KMS-11 (cell line): ENCODE data around the gene GULP1.

Experiments
- H2AFZ ChIP-seq: fragments of 200-600 bp; sonication (generic); 2 replicates; pipeline ENCODE4 v1.6.1; 2016; ENCODE audit warnings: antibody characterized with exemption, mixed run types, low read depth
- H3K27ac ChIP-seq: fragments of 200-600 bp; sonication (generic); 2 replicates; pipeline ENCODE4 v1.6.1; 2016; ENCODE audit warnings: mild to moderate bottlenecking, mixed run types
- H3K27me3 ChIP-seq: fragments of 200-600 bp; sonication (generic); 2 replicates; pipeline ENCODE4 v1.6.1; 2017; ENCODE audit warnings: mild to moderate bottlenecking, low read depth, mixed run types, moderate library complexity; ENCODE audit not compliant: insufficient read depth
- H3K36me3 ChIP-seq: fragments of 200-600 bp; sonication (generic); 2 replicates; pipeline ENCODE4 v1.6.1; 2017; ENCODE audit warnings: mild to moderate bottlenecking, mixed run types; ENCODE audit not compliant: insufficient read depth
- H3K4me1 ChIP-seq: fragments of 200-600 bp; sonication (generic); 2 replicates; pipeline ENCODE4 v1.6.1; 2016; ENCODE audit warnings: mild to moderate bottlenecking, low read depth, mixed run types; ENCODE audit not compliant: poor library complexity, severe bottlenecking
- H3K4me2 ChIP-seq: fragments of 200-600 bp; sonication (generic); 2 replicates; pipeline ENCODE4 v1.7.0; 2016; ENCODE audit warnings: mild to moderate bottlenecking, mixed run types
- H3K4me3 ChIP-seq: fragments of 200-600 bp; sonication (generic); IDR thresholded peaks from 2 replicates; pipeline ENCODE4 v1.6.1; 2017; ENCODE audit warnings: low read depth, low read length, mixed read lengths; ENCODE audit not compliant: insufficient read depth
- H3K79me2 ChIP-seq: fragments of 200-600 bp; sonication (generic); 2 replicates; pipeline ENCODE4 v1.6.1; 2016; ENCODE audit warnings: low read depth, mixed run types; ENCODE audit not compliant: insufficient read depth
- H3K9ac ChIP-seq: fragments of 200-600 bp; sonication (generic); 2 replicates; pipeline ENCODE4 v1.6.1; 2016; ENCODE audit warnings: mild to moderate bottlenecking, mixed run types
- H4K20me1 ChIP-seq: fragments of 200-600 bp; sonication (generic); 2 replicates; pipeline ENCODE4 v1.6.1; 2016; ENCODE audit warnings: mild to moderate bottlenecking, mixed run types; ENCODE audit not compliant: insufficient read depth
- TF ChIP-seq, protein P1 (sequence below): fragments of 200-600 bp; sonication (generic); conservative IDR thresholded peaks from 2 replicates; pipeline ENCODE4 v1.6.1; 2017; ENCODE audit warnings: low read depth, mild to moderate bottlenecking, antibody characterized with exemption, low read length, moderate library complexity, mixed read lengths

GULP1 gene

DNA sequence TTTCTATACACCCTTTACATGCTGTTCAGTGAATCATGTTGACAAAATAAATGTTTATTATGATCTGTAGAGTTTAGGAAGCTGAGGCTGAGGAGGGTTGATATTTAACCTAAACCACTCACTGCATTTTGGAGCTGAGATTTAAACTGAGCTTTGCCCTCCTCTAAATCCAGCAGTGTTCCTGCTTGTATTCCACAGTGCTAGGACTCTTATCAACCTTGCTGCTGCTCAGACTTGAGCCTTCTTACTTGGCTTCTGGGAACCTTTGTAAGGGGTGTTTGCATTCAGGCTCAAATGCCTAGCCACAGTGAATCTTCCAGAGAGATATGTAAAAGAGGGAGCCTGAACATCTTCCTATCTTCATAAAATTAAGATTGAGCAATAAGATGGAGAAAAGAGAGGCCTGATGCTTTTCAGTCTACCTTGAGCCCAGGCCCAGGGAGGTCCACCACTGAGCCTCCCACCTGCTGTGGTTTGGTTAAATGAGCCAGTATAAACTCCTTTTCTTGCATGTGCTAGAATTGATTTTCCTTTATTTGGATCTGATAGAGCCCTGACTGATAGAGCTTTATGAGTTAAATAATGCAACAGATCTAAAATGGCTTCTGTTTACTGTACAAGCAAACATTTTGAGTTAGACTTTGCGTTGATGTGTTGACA lies 149.7 kb downstream of the GULP1 start:
- no peak overlapping the region for H3K4me2 ChIP-seq
- H3K4me3 ChIP-seq: no peak overlapping the region

DNA sequence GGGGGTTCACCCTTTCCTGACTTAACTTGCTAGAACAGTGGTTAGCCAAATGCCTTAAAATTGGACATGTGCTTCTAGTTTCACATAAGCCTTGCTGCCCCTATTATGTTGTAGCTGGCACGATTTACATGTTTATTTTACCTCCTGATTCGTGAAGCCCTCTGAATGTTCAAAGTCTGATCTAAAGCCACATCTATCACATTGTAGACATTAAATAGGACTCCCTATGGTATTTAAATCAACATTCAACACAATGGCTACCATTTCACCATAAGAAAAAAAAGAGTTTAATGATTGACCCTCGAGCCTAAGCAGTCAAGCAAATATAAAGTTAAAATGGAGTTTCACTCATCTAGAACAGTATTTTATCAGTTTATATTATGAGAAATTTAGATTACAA lies 151.5 kb downstream of the GULP1 start:
- Histone ChIP-seq H4K20me1 (no peaks in the 10 kb centered on the region), H2AFZ (no peak overlapping the region), H3K9ac (no peak overlapping the region), H3K79me2 (no peaks in the 10 kb centered on the region), H3K36me3 (no peaks in the 10 kb centered on the region), H3K27ac (no peak overlapping the region), H3K4me2 (no peak overlapping the region), H3K4me3 (no peak overlapping the region), H3K4me1 (no peaks in the 10 kb centered on the region), H3K27me3 (no peaks in the 10 kb centered on the region)
- TF ChIP-seq, protein P1, sequence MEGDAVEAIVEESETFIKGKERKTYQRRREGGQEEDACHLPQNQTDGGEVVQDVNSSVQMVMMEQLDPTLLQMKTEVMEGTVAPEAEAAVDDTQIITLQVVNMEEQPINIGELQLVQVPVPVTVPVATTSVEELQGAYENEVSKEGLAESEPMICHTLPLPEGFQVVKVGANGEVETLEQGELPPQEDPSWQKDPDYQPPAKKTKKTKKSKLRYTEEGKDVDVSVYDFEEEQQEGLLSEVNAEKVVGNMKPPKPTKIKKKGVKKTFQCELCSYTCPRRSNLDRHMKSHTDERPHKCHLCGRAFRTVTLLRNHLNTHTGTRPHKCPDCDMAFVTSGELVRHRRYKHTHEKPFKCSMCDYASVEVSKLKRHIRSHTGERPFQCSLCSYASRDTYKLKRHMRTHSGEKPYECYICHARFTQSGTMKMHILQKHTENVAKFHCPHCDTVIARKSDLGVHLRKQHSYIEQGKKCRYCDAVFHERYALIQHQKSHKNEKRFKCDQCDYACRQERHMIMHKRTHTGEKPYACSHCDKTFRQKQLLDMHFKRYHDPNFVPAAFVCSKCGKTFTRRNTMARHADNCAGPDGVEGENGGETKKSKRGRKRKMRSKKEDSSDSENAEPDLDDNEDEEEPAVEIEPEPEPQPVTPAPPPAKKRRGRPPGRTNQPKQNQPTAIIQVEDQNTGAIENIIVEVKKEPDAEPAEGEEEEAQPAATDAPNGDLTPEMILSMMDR: no peak

More for the DNA sequence above, 149.7 kb downstream of the GULP1 start:
- TF ChIP-seq, protein P1: no peak
- Histone ChIP-seq H3K27me3 (no peaks in the 10 kb centered on the region), H3K9ac (no peak overlapping the region), H3K36me3 (no peaks in the 10 kb centered on the region), H3K27ac (no peak overlapping the region), H3K4me1 (no peaks in the 10 kb centered on the region), H4K20me1 (no peaks in the 10 kb centered on the region), H2AFZ (no peak overlapping the region), H3K79me2 (no peaks in the 10 kb centered on the region)

DNA sequence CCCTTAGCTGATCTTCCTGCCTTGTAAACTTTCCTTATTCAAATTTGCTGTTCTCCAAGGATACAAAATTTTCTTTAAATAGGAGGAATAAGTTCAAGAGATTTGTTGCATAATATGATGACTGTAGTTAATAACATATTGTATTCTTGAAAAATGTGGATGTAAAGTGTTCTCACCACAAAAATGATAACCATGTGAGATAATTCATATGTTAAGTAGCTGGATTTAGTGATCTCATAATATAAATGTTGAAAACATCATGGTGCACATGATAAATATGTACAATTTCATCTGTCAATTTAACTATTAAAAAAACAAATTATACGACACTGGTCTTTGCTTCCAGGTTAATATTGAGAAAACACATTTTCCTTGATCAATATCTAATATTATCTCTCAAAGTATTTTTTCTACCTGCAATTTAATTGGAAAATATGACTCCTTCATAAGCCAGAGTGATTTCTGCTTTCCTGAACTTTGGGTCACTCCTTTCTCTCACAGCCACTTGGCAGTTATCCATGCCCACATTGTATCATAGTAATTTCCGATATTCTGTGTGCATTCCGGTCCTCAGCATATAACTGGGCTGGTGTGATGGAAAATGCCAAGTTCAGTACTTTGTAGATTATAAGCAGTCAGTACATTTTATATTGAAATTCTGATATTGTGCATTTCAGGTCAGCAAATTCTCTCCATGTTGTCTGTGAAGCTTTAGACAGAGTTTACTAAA lies 152.6 kb downstream of the GULP1 start:
- Histone ChIP-seq H4K20me1 (no peaks in the 10 kb centered on the region), H3K36me3 (no peaks in the 10 kb centered on the region), H3K79me2 (no peaks in the 10 kb centered on the region), H3K9ac (no peak overlapping the region), H3K4me3 (no peak overlapping the region), H2AFZ (no peak overlapping the region), H3K27ac (no peak overlapping the region), H3K4me1 (no peaks in the 10 kb centered on the region), H3K27me3 (no peaks in the 10 kb centered on the region), H3K4me2 (no peak overlapping the region)
- TF ChIP-seq, protein P1: no peak

DNA sequence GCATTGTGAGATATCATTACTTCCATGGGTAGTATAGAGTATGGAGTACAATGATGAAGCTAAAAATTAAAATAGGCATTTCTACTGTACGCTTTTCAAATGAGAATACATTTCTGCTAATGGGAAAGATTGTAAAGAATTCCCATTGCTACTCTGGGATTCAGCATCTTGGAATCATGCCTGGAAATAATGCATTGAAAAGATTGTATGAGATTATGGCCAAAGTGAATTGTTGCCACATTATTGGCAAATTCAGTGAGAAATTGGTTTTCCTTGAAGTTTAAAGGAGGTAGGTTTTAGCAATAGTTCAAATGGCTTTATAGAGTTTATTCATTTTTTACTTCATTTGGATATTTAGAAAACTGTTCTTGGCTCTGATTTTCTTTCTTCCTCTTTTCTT lies 157.9 kb downstream of the GULP1 start:
- no peak overlapping the region for H3K4me2 ChIP-seq
- TF ChIP-seq, protein P1: no peak
- no peak overlapping the region for H3K9ac ChIP-seq
- no peak overlapping the region for H3K4me3 ChIP-seq
- H3K4me1 ChIP-seq: no peaks in the 10 kb centered on the region
- H3K79me2 ChIP-seq: no peaks in the 10 kb centered on the region
- H3K27me3 ChIP-seq: no peaks in the 10 kb centered on the region
- no peak overlapping the region for H2AFZ ChIP-seq
- H3K27ac ChIP-seq: no peak overlapping the region
- H4K20me1 ChIP-seq: no peaks in the 10 kb centered on the region
- H3K36me3 ChIP-seq: no peaks in the 10 kb centered on the region
